NCI-H1092 (cell line): Measurements from ENCODE around the gene DDX39A.

ENCODE experiments used
- DNase-seq: peaks from one replicate; lab custom pipeline; 2025; lab: John Stamatoyannopoulos, UW

DDX39A gene

GRCh38 chr19:14434543-14435319 lies 15.6 kb upstream of the DDX39A start:
- DNase-seq, result no peak

GRCh38 chr19:14433554-14434501 lies 14.7 kb upstream of the DDX39A start:
- peak; percentile 39 for DNase-seq

- DNase-seq, result peak; percentile 49
These were observed 13.8 kb upstream of the DDX39A start, which contains the start of gene PKN1 for GRCh38 chr19:14432791-14433553. Gene PKN1 (plus strand): TSS chr19:14433306. CDS start chr19:14433522, 216 bp downstream.

GRCh38 chr19:14430712-14431111 lies 11.6 kb upstream of the DDX39A start:
- DNase-seq, result no peak

GRCh38 chr19:14428882-14429416 lies 9.8 kb upstream of the DDX39A start:
- no peak for DNase-seq

- DNase-seq, result no peak
These were observed 8.3 kb upstream of the DDX39A start for GRCh38 chr19:14427461-14427860.

- no peak for DNase-seq
These were observed 6.6 kb upstream of the DDX39A start for GRCh38 chr19:14425696-14426138.

GRCh38 chr19:14418856-14419105 lies 360 bp downstream of the DDX39A start:
- DNase-seq, result no peak

GRCh38 chr19:14416817-14417231 lies 2.3 kb downstream of the DDX39A start:
- no peak for DNase-seq

GRCh38 chr19:14414926-14415690 lies 4.0 kb downstream of the DDX39A start:
- DNase-seq, result no peak

- no peak for DNase-seq
These were observed 5.4 kb downstream of the DDX39A start for GRCh38 chr19:14413693-14414181.

- DNase-seq, result no peak
These were observed 6.0 kb downstream of the DDX39A start for GRCh38 chr19:14412996-14413692.

GRCh38 chr19:14412324-14412995 lies 6.7 kb downstream of the DDX39A start:
- DNase-seq, result no peak

GRCh38 chr19:14411938-14412245 lies 7.2 kb downstream of the DDX39A start:
- no peak for DNase-seq

GRCh38 chr19:14411161-14411937 lies 7.8 kb downstream of the DDX39A start:
- DNase-seq, result no peak

GRCh38 chr19:14410091-14411051 lies 8.8 kb downstream of the DDX39A start:
- DNase-seq, result no peak

- no peak for DNase-seq
These were observed 9.8 kb downstream of the DDX39A start for GRCh38 chr19:14409146-14410023.
